Uterus (tissue), 2 donors: ENCODE measurements around the gene GBE1.

Experiments
- POLR2A ChIP-seq, 2 donors: fragments of 450-650 bp; IDR thresholded peaks; one replicate each; pipeline ENCODE4 v1.6.1; 2016; ENCODE audit warnings: antibody characterized with exemption in 2 of 2, mild to moderate bottlenecking in 1 of 2, moderate library complexity in 1 of 2
- TF ChIP-seq, protein P1 (sequence below), 4 experiments: fragments of 200-600 bp in 2 of 4; fragments of 450-650 bp in 2 of 4; sonication (generic) in 2 of 4; IDR thresholded peaks; one replicate each; pipeline ENCODE4 v1.5.1; 2016 to 2019; ENCODE audit warnings: antibody characterized with exemption in 4 of 4, mild to moderate bottlenecking in 2 of 4, moderate library complexity in 1 of 4

DNA sequence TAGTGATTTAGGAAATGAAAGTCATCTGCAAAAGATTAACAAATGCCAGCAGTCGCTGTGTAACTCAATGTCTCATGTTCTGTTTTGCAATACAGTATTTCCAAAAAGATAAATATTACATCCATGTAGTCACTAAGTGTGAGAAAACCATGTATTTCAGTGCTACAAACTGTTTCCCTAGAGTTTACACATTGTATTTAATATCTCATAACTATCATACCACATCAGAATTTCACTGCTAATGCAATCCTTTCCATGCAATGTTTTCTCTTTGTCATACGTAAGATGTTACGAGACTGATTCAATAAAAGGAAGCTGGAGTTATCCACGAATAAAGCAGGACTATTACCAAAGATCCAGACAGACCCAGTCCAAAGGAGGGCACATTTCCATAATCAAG lies 269.4 kb downstream of the GBE1 start:
- TF ChIP-seq, protein P1, sequence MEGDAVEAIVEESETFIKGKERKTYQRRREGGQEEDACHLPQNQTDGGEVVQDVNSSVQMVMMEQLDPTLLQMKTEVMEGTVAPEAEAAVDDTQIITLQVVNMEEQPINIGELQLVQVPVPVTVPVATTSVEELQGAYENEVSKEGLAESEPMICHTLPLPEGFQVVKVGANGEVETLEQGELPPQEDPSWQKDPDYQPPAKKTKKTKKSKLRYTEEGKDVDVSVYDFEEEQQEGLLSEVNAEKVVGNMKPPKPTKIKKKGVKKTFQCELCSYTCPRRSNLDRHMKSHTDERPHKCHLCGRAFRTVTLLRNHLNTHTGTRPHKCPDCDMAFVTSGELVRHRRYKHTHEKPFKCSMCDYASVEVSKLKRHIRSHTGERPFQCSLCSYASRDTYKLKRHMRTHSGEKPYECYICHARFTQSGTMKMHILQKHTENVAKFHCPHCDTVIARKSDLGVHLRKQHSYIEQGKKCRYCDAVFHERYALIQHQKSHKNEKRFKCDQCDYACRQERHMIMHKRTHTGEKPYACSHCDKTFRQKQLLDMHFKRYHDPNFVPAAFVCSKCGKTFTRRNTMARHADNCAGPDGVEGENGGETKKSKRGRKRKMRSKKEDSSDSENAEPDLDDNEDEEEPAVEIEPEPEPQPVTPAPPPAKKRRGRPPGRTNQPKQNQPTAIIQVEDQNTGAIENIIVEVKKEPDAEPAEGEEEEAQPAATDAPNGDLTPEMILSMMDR (IDR thresholded peaks at IDR 0.05) = no peak
- TF ChIP-seq POLR2A (IDR thresholded peaks at IDR 0.05) = no peak
